TTC549 (cell line): ENCODE measurements around the gene FARSB.
"Not testable (repeated sequence)": the region's sequence is repeated elsewhere in the genome, so short reads cannot be mapped to it uniquely, and the experiment has no call there.

Source experiments
- FAIRE-seq: peaks from 2 replicates; lab custom pipeline; 2012; peaks lifted over from hg19 to GRCh38; lab: Jason Lieb, UNC

FARSB gene

GRCh38 chr2:222655787-222656525 lies at the start of gene FARSB:
Gene FARSB (minus strand): TSS chr2:222656092. CDS start chr2:222656073, 19 bp downstream.
- FAIRE-seq: peak; percentile 80

DNA sequence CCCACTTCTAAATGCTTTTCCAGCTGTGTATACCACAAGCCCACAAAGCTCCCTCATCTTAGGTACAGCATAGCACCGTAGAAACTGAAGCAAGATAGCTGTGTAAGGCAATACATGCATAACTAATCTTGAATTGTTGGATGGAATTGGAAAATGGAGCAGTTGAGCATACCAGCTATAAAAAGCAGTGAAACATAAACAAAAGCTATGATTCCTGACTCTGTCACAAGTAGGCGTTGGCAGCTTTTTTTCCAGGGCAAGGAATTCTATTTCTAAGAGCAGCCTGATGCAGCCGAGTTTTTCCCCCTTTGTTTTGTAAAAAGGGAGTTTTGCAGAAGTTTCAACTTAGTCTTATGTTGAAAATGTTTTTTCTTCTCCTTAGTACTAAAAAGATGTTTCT lies 48.0 kb upstream of the FARSB start:
- FAIRE-seq: no peak

GRCh38 chr2:222703091-222703490 lies 47.2 kb upstream of the FARSB start:
- no peak for FAIRE-seq

DNA sequence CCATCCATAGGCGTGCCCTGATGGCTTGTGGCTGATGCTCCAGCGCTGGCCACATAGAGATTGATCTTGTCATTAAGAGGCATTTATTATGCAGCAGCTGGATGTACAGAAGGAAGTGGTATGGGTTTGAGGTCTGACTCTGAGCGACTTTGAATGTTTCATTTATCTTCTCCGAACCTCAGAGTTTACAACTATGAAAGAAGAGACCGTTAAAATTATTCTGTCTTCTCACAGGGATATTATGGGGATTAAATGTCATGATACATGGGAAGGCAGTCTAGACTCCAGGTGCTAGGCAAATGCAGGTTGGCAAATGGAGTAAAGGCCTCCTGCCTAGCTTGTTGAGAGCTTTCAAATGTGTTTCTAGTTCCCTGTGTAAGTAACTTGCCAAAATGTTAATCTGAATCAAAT lies 45.8 kb upstream of the FARSB start:
- no peak for FAIRE-seq

- FAIRE-seq: no peak
These were observed 45.3 kb upstream of the FARSB start for GRCh38 chr2:222701233-222701632.

- FAIRE-seq: no peak
These were observed 42.4 kb upstream of the FARSB start for GRCh38 chr2:222698276-222698675.

DNA sequence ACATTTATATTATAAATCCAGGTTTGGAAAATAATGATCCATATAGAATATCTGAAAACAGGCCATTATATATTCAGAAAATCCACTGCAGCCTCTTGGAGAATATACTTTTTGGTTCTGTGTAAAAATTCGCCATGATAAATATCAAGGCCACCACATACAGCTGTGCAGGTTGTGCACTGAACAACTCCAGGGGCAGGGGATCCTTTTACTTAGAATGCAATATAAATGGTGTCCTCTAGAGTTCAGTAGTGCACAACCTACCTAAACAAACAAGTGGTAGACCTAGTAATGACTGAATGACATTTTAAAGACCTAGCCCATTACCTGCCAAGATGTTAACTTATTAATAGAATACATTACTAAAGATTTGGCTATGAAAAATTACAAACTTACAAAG lies 37.9 kb upstream of the FARSB start:
- FAIRE-seq: peak; percentile 19

DNA sequence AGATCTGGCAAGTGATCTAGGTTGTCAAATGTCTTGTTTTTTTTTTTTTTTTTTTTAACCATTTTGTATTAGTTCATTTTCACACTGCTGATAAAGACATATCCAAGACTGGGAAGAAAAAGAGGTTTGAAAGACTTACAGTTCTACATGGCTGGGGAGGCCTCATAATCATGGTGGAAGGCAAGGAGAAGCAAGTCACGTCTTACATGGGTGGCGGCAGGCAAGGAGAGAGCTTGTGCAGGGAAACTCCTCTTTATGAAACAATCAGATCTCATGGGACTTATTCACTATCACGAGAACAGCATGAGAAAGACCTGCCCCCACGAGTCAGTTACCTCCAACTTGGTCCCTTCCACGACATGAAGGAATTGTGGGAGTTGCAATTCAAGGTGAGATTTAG lies 37.5 kb upstream of the FARSB start:
- FAIRE-seq: not testable (repeated sequence)

DNA sequence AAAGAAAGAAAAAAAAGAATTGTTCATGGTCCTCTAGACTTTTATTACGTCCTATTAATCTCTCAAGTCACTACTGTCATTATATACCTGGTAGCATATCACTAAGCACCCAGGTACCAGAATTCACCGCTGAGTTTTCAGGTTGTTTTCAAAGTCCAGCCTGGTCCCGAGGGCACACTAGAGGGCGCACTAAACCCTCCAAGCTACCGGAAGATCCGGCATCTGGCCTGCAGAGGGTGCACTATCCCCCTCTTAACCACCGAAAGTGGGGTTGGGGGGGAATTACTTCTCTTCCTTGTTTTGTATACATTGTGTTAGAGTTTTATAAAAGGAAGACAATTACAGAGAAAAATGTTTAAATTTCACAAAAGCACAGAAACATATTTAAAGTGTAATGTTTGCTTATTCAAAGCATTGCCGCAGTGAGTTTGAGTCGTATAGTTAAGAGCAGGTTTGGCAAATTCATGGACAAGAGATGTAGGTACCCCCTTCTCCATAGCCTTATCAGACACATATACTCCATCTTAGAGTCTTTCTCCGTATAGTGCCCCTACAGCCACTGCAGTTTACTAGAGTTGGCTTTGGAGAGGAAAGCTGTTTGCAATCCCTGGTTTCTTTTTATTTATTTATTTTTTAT lies 34.8 kb upstream of the FARSB start:
- peak; percentile 68 for FAIRE-seq

- no peak for FAIRE-seq
These were observed 33.4 kb upstream of the FARSB start for GRCh38 chr2:222689322-222689721.

- no peak for FAIRE-seq
These were observed 33.0 kb upstream of the FARSB start for GRCh38 chr2:222688917-222689316.

DNA sequence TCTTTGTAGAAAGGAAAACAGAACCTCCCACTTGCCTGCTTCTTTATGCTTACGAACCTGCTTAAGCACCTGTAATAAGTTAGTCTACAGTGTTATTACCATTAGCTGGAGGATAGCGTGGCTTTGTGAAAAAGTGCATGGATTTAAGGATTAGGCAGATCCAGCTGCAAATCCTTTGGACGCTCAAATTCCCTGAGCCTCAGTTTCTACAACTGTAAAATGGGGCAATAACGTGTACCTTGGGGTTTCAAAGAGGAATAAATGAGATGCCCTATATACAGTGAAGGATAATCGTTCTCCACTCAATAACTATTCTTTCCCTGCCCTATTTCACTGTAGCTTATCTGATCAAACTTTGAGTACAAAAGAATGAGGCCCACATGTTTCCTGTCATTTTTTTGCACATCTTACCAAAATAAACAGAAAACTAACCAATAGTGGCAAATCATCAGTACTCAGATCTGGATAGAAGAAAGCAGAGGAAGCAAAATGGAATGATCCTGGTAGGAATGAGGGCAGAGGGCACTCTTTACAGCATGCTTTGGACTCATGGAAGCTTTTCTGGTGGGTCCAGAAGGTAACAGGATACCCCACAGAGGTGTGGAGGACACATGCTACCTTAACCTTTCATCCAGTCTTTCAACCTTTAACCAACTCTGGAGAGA lies 30.3 kb upstream of the FARSB start:
- FAIRE-seq: no peak

- FAIRE-seq: no peak
These were observed 27.9 kb upstream of the FARSB start for GRCh38 chr2:222683805-222684204.

GRCh38 chr2:222677981-222678380 lies 22.1 kb upstream of the FARSB start:
- no peak for FAIRE-seq

DNA sequence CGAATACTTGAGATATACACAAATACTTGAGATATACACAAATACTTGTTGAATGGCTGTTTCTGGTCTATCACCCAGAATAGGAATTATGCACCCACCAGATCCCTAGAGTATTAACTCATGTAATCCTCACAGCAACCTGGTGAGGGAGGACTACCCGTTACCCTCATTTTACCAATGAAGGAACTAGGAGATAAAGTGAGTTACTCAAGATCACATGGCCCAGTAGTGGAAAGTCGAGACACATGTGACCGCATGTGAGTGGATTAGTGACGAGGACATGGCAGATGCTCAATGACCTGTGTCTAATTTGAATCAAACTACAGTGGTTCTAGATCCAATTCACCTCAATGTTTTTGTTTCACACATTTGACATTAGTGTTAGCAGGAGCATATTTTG lies 18.0 kb upstream of the FARSB start:
- no peak for FAIRE-seq

GRCh38 chr2:222673273-222673672 lies 17.4 kb upstream of the FARSB start:
- no peak for FAIRE-seq

- FAIRE-seq: no peak
These were observed 16.1 kb upstream of the FARSB start for GRCh38 chr2:222672068-222672401.

- FAIRE-seq: no peak
These were observed 15.6 kb upstream of the FARSB start, which contains the start of gene MOGAT1 for GRCh38 chr2:222671259-222672067. Gene MOGAT1 (plus strand): TSS chr2:222671658. CDS start chr2:222671786, 128 bp downstream.

- FAIRE-seq: no peak
These were observed 14.5 kb upstream of the FARSB start for GRCh38 chr2:222670191-222671038.

DNA sequence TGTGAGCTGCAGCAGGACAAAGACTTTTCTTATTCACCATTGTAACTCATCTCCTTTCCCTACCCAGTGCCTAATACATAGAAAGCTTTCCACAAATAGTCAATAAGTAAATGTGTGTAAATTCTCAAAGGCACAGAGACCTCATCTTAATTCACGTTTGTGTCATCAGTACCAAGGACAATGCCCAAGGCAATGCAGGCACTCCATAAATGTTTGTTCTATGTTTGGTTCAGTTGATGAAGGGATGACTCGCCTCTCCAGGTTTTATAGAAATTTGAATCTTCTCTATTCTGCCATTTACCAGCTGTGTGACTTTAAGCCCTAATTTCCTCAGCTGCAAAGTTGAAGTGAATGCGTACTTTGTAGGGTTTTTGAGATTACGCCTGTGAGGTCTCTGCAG lies 13.5 kb upstream of the FARSB start:
- FAIRE-seq: no peak

GRCh38 chr2:222668494-222669154 lies 12.7 kb upstream of the FARSB start:
- no peak for FAIRE-seq
